ACHN (cell line): ENCODE results near the gene MNT.

Source experiments
- DNase-seq: peaks from one replicate; pipeline ENCODE4 v3.0.0-alpha.2; 2015
- in situ Hi-C: cut with HindIII; loops from 2 replicates; pipeline ENCODE4 v1.10.0; 2017; ENCODE audit warnings: low sequenced_read_pairs, low pct_ligation_motif_present, low pct_unique_long_range_greater_than_20kb

Gene MNT

GRCh38 chr17:2347805-2348685, 52.8 kb downstream of the MNT start:
- no peak for DNase-seq

GRCh38 chr17:2346475-2346874, 54.4 kb downstream of the MNT start:
- in situ Hi-C loops = no loop called here
- DNase-seq = no peak

More at GRCh38 chr17:2347805-2348685, 52.8 kb downstream of the MNT start:
- in situ Hi-C loops = no loop called here

- DNase-seq = no peak
- in situ Hi-C loops = no loop called here
Measured at GRCh38 chr17:2344528-2344927, 56.3 kb downstream of the MNT start.

- DNase-seq = no peak
- in situ Hi-C loops = no loop called here
Measured at GRCh38 chr17:2343421-2343820, 57.4 kb downstream of the MNT start.

- DNase-seq = peak; percentile 42
- in situ Hi-C loops = no loop called here
Measured at GRCh38 chr17:2338315-2338657, 62.6 kb downstream of the MNT start.

GRCh38 chr17:2337544-2338314, 63.1 kb downstream of the MNT start:
- in situ Hi-C loops = no loop called here
- peak; percentile 78 for DNase-seq

GRCh38 chr17:2336852-2337543, 63.9 kb downstream of the MNT start, which contains the start of gene SGSM2:
Gene SGSM2, plus strand, starts transcription at chr17:2337501. Its CDS starts 188 bp downstream, at chr17:2337689.
- DNase-seq = peak; percentile 61
- in situ Hi-C loops = no loop called here

GRCh38 chr17:2336215-2336851, 64.5 kb downstream of the MNT start, which contains the start of gene TSR1:
Gene TSR1, minus strand, starts transcription at chr17:2336457. Its CDS starts 30 bp downstream, at chr17:2336427.
- peak; percentile 96 for DNase-seq
- in situ Hi-C loops = no loop called here

- in situ Hi-C loops = no loop called here
- peak; percentile 53 for DNase-seq
Measured at GRCh38 chr17:2335726-2336214, 65.1 kb downstream of the MNT start.
